Bronchial epithelial cell (primary cell): ENCODE measurements around the gene PTPRA. TPM values are rescaled to one million over a fixed set of nuclear protein-coding genes. Genes with fewer than 3 reads are reported as not detected.
A peak's percentile ranks its signal among the peaks of the same experiment; 100 is the strongest.

Source experiments
- DNase-seq: peaks from one replicate; pipeline ENCODE4 v3.0.0-alpha.2; 2010; ENCODE audit warnings: low read depth
- FAIRE-seq: peaks from 2 replicates; lab custom pipeline; 2011; peaks lifted over from hg19 to GRCh38; lab: Jason Lieb, UNC
- H3K27me3 ChIP-seq: 2 replicates; pipeline ENCODE4 v1.5.1; 2011; ENCODE audit warnings: low read length; ENCODE audit not compliant: control insufficient read depth, insufficient read depth
- H3K36me3 ChIP-seq: 2 replicates; pipeline ENCODE4 v1.5.1; 2011; ENCODE audit warnings: low read length; ENCODE audit not compliant: control insufficient read depth, insufficient read depth
- H3K4me3 ChIP-seq: 2 replicates; pipeline ENCODE4 v1.5.1; 2011; ENCODE audit warnings: mild to moderate bottlenecking, low read depth, low read length, control low read depth
- CTCF ChIP-seq: IDR thresholded peaks from 2 replicates; pipeline ENCODE4 v1.5.1; 2011; ENCODE audit warnings: mild to moderate bottlenecking, moderate library complexity, low read length, control low read depth, inconsistent platforms; ENCODE audit not compliant: insufficient read depth, severe bottlenecking
- total RNA-seq: library from RNA; depleted of rRNA; stranded (reverse); fragments of >200 nt; gene quantifications from 2 replicates; pipeline ENCODE4 v1.2.1, GENCODE V29; 2014

The PTPRA gene
- total RNA-seq, 1 donor from 2014 or later, result 20.8 TPM

- Histone ChIP-seq H3K4me3 (no peak overlapping the region), H3K36me3 (no peaks in the 10 kb centered on the region), H3K27me3 (peaks cover 6% of the 10 kb centered on the region)
- no peak for FAIRE-seq
- TF ChIP-seq CTCF, result no peak
- DNase-seq, result no peak
These were observed 194.8 kb downstream of the PTPRA start for GRCh38 chr20:3068075-3068474.

- no peak overlapping the region for H3K4me3 ChIP-seq
- peak; percentile 30 for TF ChIP-seq CTCF
- no peaks in the 10 kb centered on the region for H3K36me3 ChIP-seq
- H3K27me3 ChIP-seq, result peaks cover 6% of the 10 kb centered on the region
- peak; percentile 4 for DNase-seq
- no peak for FAIRE-seq
These were observed 196.0 kb downstream of the PTPRA start for GRCh38 chr20:3068986-3069900.

GRCh38 chr20:3070725-3071124 lies 197.4 kb downstream of the PTPRA start:
- TF ChIP-seq CTCF, result no peak
- DNase-seq (no peak), FAIRE-seq (no peak)
- no peak overlapping the region for H3K4me3 ChIP-seq
- H3K27me3 ChIP-seq, result peaks cover 6% of the 10 kb centered on the region
- H3K36me3 ChIP-seq, result no peaks in the 10 kb centered on the region

GRCh38 chr20:3071266-3071609 lies 198.0 kb downstream of the PTPRA start:
- DNase-seq, result no peak
- FAIRE-seq, result no peak
- Histone ChIP-seq H3K4me3 (no peak overlapping the region), H3K27me3 (peaks cover 6% of the 10 kb centered on the region), H3K36me3 (no peaks in the 10 kb centered on the region)
- TF ChIP-seq CTCF, result no peak

GRCh38 chr20:3071610-3072529 lies 198.6 kb downstream of the PTPRA start, which contains the start of gene OXT:
Gene OXT (plus strand): TSS chr20:3071620. CDS start chr20:3071656, 36 bp downstream.
- DNase-seq (no peak), FAIRE-seq (no peak)
- TF ChIP-seq CTCF, result no peak
- Histone ChIP-seq H3K36me3 (no peaks in the 10 kb centered on the region), H3K27me3 (peaks cover 6% of the 10 kb centered on the region), H3K4me3 (peak within 1 kb of the TSS; percentile 22)
